Sigmoid colon (tissue), 4 donors: ENCODE results near the gene IL3RA.

ENCODE experiments used
- CTCF ChIP-seq, 4 experiments: fragments of 450-650 bp in 3 of 4; fragments of 200-600 bp in 1 of 4; IDR thresholded peaks; one replicate each; pipeline ENCODE4 v1.5.1; 2016 to 2019; ENCODE audit warnings: antibody characterized with exemption in 4 of 4, mild to moderate bottlenecking in 3 of 4, moderate library complexity in 2 of 4
- EP300 ChIP-seq, 4 donors: sonication (generic); formaldehyde crosslinking; IDR thresholded peaks; one replicate each; pipeline ENCODE4 v1.6.1; 2017; ENCODE audit warnings: antibody characterized with exemption in 4 of 4
- POLR2A ChIP-seq, 2 donors: fragments of 450-650 bp; IDR thresholded peaks; one replicate each; pipeline ENCODE4 v1.6.1; 2016; ENCODE audit warnings: antibody characterized with exemption in 2 of 2, mild to moderate bottlenecking in 2 of 2, moderate library complexity in 2 of 2
- POLR2AphosphoS5 ChIP-seq, 4 donors: sonication (generic); formaldehyde crosslinking; IDR thresholded peaks; one replicate each; pipeline ENCODE4 v1.6.1; 2017; ENCODE audit warnings: antibody characterized with exemption in 4 of 4

GRCh38 chrX:1380672-1381233 is 44.2 kb downstream of the IL3RA start:
- TF ChIP-seq CTCF (IDR thresholded peaks at IDR 0.05) (no peak), POLR2AphosphoS5 (IDR thresholded peaks at IDR 0.05) (peak in 2 of 4 donors; percentile 51 to 58), POLR2A (IDR thresholded peaks at IDR 0.05) (no peak), EP300 (IDR thresholded peaks at IDR 0.05) (no peak)
